Endothelial cell of umbilical vein (primary cell): ENCODE measurements around the gene UBC. TPM values are rescaled to one million over a fixed set of nuclear protein-coding genes. Genes with fewer than 3 reads are reported as not detected.

Source experiments
- BruUV-seq: library from RNA; stranded (reverse); fragments of 400-500 nt; replicated peaks from 2 replicates; lab custom pipeline; 2021; lab: Mats Ljungman, UMichigan
- CTCF ChIA-PET: fragments of 300-600, 350-600 bp; sonication (Branson Sonifier 250); formaldehyde crosslinking; loops from one replicate; lab custom pipeline; 2021; ENCODE audit warnings: antibody characterized with exemption, inconsistent platforms; lab: Charles Lee
- POLR2A ChIA-PET: fragments of 300-600, 350-600 bp; sonication (Branson Sonifier 250); formaldehyde crosslinking; loops from one replicate; lab custom pipeline; 2021; ENCODE audit warnings: antibody characterized with exemption, inconsistent platforms; lab: Charles Lee
- DNase-seq: peaks from one replicate; pipeline ENCODE4 v3.0.0-alpha.2; 2011; ENCODE audit warnings: low read depth, low spot score
- FAIRE-seq: peaks from 2 replicates; lab custom pipeline; 2011; peaks lifted over from hg19 to GRCh38; lab: Jason Lieb, UNC
- H2AFZ ChIP-seq: 2 replicates; pipeline ENCODE4 v1.6.0; 2012; ENCODE audit warnings: low read depth, low read length, control low read depth, inconsistent platforms
- H3K27ac ChIP-seq: 2 replicates; pipeline ENCODE4 v1.5.1; 2011; ENCODE audit warnings: low read depth, mild to moderate bottlenecking, control low read depth, low read length, moderate library complexity; ENCODE audit not compliant: insufficient read depth
- H3K27me3 ChIP-seq, 2 experiments: 2 replicates each; pipeline versions ENCODE4 v1.6.0 to v1.6.1; 2011; ENCODE audit warnings: low read length in 2 of 2, mixed read lengths in 1 of 2; ENCODE audit not compliant: control insufficient read depth in 2 of 2, insufficient read depth in 2 of 2
- H3K36me3 ChIP-seq, 2 experiments: 2 replicates in 1 of 2; 3 replicates in 1 of 2; pipeline ENCODE4 v1.5.1; 2011; ENCODE audit warnings: low read length in 2 of 2, mild to moderate bottlenecking in 1 of 2, moderate library complexity in 1 of 2; ENCODE audit not compliant: control insufficient read depth in 2 of 2, insufficient read depth in 2 of 2; ENCODE audit errors: extremely low read depth in 1 of 2
- H3K4me1 ChIP-seq: 3 replicates; pipeline ENCODE4 v1.5.1; 2011; ENCODE audit warnings: mild to moderate bottlenecking, low read length; ENCODE audit not compliant: control insufficient read depth, insufficient read depth; ENCODE audit errors: extremely low read depth
- H3K4me2 ChIP-seq: 2 replicates; pipeline ENCODE4 v1.6.1; 2011; ENCODE audit warnings: low read length, control low read depth, mixed read lengths; ENCODE audit not compliant: insufficient read depth
- H3K4me3 ChIP-seq, 3 experiments: fragments of 200-600 bp in 1 of 3; sonication (generic), shearing (Covaris generic) in 1 of 3; replicated peaks in 1 of 3; 2 replicates each; pipeline ENCODE4 v1.5.1; 2011 to 2016; ENCODE audit warnings: control low read depth in 3 of 3, low read length in 3 of 3, mild to moderate bottlenecking in 2 of 3, inconsistent platforms in 1 of 3, low read depth in 1 of 3, moderate library complexity in 1 of 3; ENCODE audit not compliant: insufficient read depth in 1 of 3
- H3K79me2 ChIP-seq: 2 replicates; pipeline ENCODE4 v1.6.0; 2012; ENCODE audit warnings: low read length, inconsistent platforms; ENCODE audit not compliant: control insufficient read depth, insufficient read depth
- H3K9ac ChIP-seq: replicated peaks from 2 replicates; pipeline ENCODE3; 2011; ENCODE audit warnings: low read length, control low read depth; ENCODE audit not compliant: insufficient read depth; ENCODE audit errors: extremely low read depth
- H3K9me1 ChIP-seq: replicated peaks from 3 replicates; pipeline ENCODE4 v1.6.0; 2011; ENCODE audit warnings: mild to moderate bottlenecking, low read length; ENCODE audit not compliant: control insufficient read depth, insufficient read depth; ENCODE audit errors: extremely low read depth
- H3K9me3 ChIP-seq: replicated peaks from 2 replicates; pipeline ENCODE4 v1.5.1; 2012; ENCODE audit warnings: low read length, inconsistent platforms; ENCODE audit not compliant: control insufficient read depth, insufficient read depth
- H4K20me1 ChIP-seq: replicated peaks from 2 replicates; pipeline ENCODE3; 2011; ENCODE audit warnings: mild to moderate bottlenecking, low read length; ENCODE audit not compliant: control insufficient read depth, insufficient read depth; ENCODE audit errors: extremely low read depth
- CTCF ChIP-seq, 2 donors: IDR thresholded peaks; 1 replicate in 1 of 2; 2 replicates in 1 of 2; pipeline ENCODE4 v1.5.1; 2011; ENCODE audit warnings: low read length in 2 of 2, mild to moderate bottlenecking in 2 of 2, moderate library complexity in 2 of 2, control low read depth in 1 of 2, inconsistent platforms in 1 of 2, low read depth in 1 of 2; ENCODE audit not compliant: insufficient read depth in 1 of 2; ENCODE audit errors: extremely low read depth in 1 of 2
- EZH2 ChIP-seq: IDR thresholded peaks from 2 replicates; pipeline ENCODE4 v1.6.1; 2012; ENCODE audit warnings: borderline replicate concordance, low read depth, mild to moderate bottlenecking, moderate library complexity, low read length, inconsistent platforms; ENCODE audit not compliant: severe bottlenecking
- FOS ChIP-seq: IDR thresholded peaks from 2 replicates; pipeline ENCODE4 v1.6.1; 2011; ENCODE audit warnings: mild to moderate bottlenecking, low read length, moderate library complexity, borderline replicate concordance; ENCODE audit not compliant: insufficient read depth
- GATA2 ChIP-seq: IDR thresholded peaks from 2 replicates; pipeline ENCODE4 v1.7.0; 2011; ENCODE audit warnings: low read depth, mild to moderate bottlenecking, moderate library complexity, mixed read lengths, low read length; ENCODE audit not compliant: insufficient read length, insufficient read depth
- JUN ChIP-seq: IDR thresholded peaks from 2 replicates; pipeline ENCODE4 v1.6.1; 2011; ENCODE audit warnings: borderline replicate concordance, low read depth; ENCODE audit not compliant: insufficient read length, insufficient read depth
- MAX ChIP-seq: IDR thresholded peaks from 2 replicates; pipeline ENCODE4 v1.6.1; 2011; ENCODE audit not compliant: insufficient read depth, insufficient read length
- MYC ChIP-seq: IDR thresholded peaks from one replicate; pipeline ENCODE4 v1.6.1; 2011; ENCODE audit warnings: mild to moderate bottlenecking, low read depth, low read length
- POLR2A ChIP-seq: IDR thresholded peaks from 2 replicates; pipeline ENCODE4 v1.6.1; 2012; ENCODE audit warnings: low read depth, mild to moderate bottlenecking, control low read depth, low read length
- POLR2AphosphoS5 ChIP-seq: IDR thresholded peaks from 2 replicates; pipeline ENCODE4 v1.6.1; 2012; ENCODE audit warnings: low read depth, mild to moderate bottlenecking, control low read depth, low read length, moderate library complexity; ENCODE audit not compliant: insufficient read depth
- dilution Hi-C: fragments of 300-500 bp; cut with MboI; formaldehyde crosslinking; loops from one replicate; pipeline ENCODE4 v1.15.0; 2019; ENCODE audit warnings: low sequenced_read_pairs; ENCODE audit not compliant: extremely low pct_ligation_motif_present
- intact Hi-C: fragments of 100-400 bp; cut with micrococcal nuclease; formaldehyde crosslinking; loops from one replicate; pipeline ENCODE4 v1.10.0; 2022
- polyA plus RNA-seq, 4 experiments: library from polyadenylated mRNA; depleted of rRNA in 3 of 4; stranded (reverse) in 3 of 4; unstranded in 1 of 4; fragments of >200 nt; gene quantifications; 2 replicates each; pipeline versions ENCODE4 v1.2.1 to v1.2.3, GENCODE V29; 2011 to 2012; ENCODE audit warnings: missing spikeins in 1 of 4
- total RNA-seq: library from RNA; stranded (reverse); gene quantifications from 2 replicates; pipeline ENCODE4 v1.2.3, GENCODE V29; 2021

UBC gene
- total and polyA plus RNA-seq, 2 donors (not counting 3 experiments of a cell fraction or from before 2014, with no cell fraction given): 875 to 1,305 TPM

GRCh38 chr12:124878795-124879516, 35.5 kb downstream of the UBC start:
- no peaks in the 10 kb centered on the region for H3K9me1 ChIP-seq
- H3K9ac ChIP-seq: no peak overlapping the region
- H3K4me2 ChIP-seq: no peak overlapping the region
- intact Hi-C loops (no loop called here), dilution Hi-C loops (no loop called here)
- no peak for FAIRE-seq
- no peak for DNase-seq
- ChIA-PET CTCF (interaction anchor here (0.7 to 1.3 kb wide), 2 partner anchors 38 to 51 kb away, joined by 3 to 4 read pairs; no protein-coding TSS in a partner anchor), POLR2A (no interaction called here)
- no peaks in the 10 kb centered on the region for H4K20me1 ChIP-seq
- no peaks in the 10 kb centered on the region for H3K9me3 ChIP-seq
- H3K4me3 ChIP-seq: no peak overlapping the region
- no peaks in the 10 kb centered on the region for H3K79me2 ChIP-seq
- no TSS peak for BruUV-seq
- H3K27me3 ChIP-seq: no peaks in the 10 kb centered on the region
- peaks cover 9% of the 10 kb centered on the region for H3K4me1 ChIP-seq
- no peaks in the 10 kb centered on the region for H3K36me3 ChIP-seq
- H3K27ac ChIP-seq: no peak overlapping the region
- TF ChIP-seq EZH2 (no peak), MYC (no peak), GATA2 (no peak), POLR2AphosphoS5 (no peak), MAX (no peak), CTCF (IDR thresholded peaks at IDR 0.05; ENCODE audit: extremely low read depth in 1 of 2, insufficient read depth in 1 of 2, low read depth in 1 of 2, low read length in 2 of 2) (no peak), FOS (no peak), POLR2A (no peak), JUN (no peak)
- H2AFZ ChIP-seq: no peak overlapping the region
